Measurements from ENCODE around the gene ADGRA3.

DNA sequence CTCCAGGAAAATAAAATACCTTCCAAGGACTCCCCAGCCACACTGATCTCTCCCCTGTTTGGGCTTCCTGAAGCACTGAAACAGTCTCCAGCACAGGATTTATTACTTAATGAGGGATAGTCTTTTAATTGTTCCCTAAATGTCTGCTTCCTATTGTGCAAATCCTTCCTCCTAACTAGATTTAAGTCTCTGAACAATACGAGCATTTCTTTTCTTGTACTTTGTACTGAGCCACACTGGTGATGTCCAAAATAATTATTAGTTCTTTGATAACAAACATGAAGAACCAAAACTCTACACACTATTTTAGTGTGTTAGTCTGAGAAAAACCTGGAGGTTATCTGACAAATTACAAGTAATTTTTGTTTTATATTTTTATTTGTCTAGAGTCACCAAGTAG lies 5.1 kb downstream of the ADGRA3 start:
- TF ChIP-seq, protein P1, sequence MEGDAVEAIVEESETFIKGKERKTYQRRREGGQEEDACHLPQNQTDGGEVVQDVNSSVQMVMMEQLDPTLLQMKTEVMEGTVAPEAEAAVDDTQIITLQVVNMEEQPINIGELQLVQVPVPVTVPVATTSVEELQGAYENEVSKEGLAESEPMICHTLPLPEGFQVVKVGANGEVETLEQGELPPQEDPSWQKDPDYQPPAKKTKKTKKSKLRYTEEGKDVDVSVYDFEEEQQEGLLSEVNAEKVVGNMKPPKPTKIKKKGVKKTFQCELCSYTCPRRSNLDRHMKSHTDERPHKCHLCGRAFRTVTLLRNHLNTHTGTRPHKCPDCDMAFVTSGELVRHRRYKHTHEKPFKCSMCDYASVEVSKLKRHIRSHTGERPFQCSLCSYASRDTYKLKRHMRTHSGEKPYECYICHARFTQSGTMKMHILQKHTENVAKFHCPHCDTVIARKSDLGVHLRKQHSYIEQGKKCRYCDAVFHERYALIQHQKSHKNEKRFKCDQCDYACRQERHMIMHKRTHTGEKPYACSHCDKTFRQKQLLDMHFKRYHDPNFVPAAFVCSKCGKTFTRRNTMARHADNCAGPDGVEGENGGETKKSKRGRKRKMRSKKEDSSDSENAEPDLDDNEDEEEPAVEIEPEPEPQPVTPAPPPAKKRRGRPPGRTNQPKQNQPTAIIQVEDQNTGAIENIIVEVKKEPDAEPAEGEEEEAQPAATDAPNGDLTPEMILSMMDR (IDR thresholded peaks at IDR 0.05), result no peak
- no peak for TF ChIP-seq POLR2A (IDR thresholded peaks at IDR 0.05)
